ENCODE measurements around the gene XYLB.

GRCh38 chr3:38297537-38297936, 49.0 kb upstream of the XYLB start:
- TF ChIP-seq CTCF (IDR thresholded peaks at IDR 0.05; ENCODE audit: borderline replicate concordance, extremely low read depth, low read length, poor library complexity, severe bottlenecking) (no peak), EZH2 (IDR thresholded peaks at IDR 0.05; ENCODE audit: borderline replicate concordance, low read depth, low read length, severe bottlenecking) (no peak)

Data from DND-41 (cell line).